Activated T-cell treated with anti-CD3 and anti-CD28 coated beads for 1 hour (primary cell): Measurements from ENCODE around the gene KIAA0753.
A peak's percentile ranks its signal among the peaks of the same experiment; 100 is the strongest.
"Not testable (repeated sequence)": the region's sequence is repeated elsewhere in the genome, so short reads cannot be mapped to it uniquely, and the experiment has no call there.

ENCODE experiments used
- DNase-seq: peaks from one replicate; pipeline ENCODE4 v3.0.0-alpha.2; 2020; ENCODE audit warnings: low read depth

The KIAA0753 gene

DNA sequence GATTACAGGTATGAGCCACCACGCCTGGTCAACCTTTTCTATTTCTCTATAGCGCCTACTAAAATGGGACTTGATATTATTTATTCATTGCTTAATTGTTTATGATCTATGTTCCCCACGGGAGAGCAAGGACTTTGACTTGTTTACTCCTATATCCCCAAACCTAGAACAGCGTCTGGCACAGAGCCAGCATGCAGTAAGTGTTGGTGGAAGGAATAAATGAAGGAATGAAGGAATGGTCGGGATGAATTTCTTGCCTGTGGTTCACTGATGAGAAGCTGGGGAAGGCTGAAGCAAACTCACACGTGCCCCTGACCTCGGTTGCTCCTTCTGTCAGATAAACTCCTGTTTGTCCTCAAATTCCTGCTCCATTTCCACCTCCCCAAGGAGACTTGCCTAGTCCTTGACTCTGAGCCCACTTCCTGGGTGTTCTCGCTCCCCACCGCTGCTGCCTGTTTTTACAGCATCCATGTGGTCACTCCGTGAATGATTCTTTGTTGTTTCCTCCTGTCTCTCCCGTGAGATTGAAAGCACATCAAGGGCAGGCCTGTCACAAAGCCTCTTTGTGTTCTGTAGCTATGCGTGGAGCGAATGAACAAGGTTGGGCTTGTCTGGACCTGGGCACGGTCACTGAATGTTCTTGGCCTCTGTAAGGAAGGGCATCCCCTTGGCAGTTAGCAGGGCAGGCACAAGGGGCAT, 28.4 kb upstream of the KIAA0753 start:
- DNase-seq, result no peak

DNA sequence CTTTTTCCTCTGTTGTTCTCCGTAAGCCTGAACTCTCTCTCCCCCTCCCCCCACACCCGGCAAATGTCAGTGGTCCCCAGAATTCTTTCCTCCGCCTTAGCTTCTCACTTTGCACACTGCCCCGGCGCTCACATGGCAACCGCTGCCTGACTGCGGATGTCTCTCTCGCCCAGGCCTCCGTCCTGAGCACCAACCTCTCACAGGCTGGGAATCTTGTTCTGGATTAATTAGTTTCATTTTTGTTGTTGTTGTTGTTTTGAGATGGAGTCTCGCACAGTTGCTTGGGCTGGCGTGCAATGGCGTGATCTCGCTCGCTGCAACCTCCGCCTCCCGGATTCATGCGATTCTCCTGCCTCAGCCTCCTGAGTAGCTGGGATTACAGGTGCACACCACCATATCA, 27.7 kb upstream of the KIAA0753 start:
- no peak for DNase-seq

- no peak for DNase-seq
Observed at GRCh38 chr17:6667516-6667915, 27.0 kb upstream of the KIAA0753 start.

- DNase-seq, result no peak
Observed at GRCh38 chr17:6666557-6666956, 26.0 kb upstream of the KIAA0753 start.

- DNase-seq, result peak; percentile 22
Observed at GRCh38 chr17:6666077-6666521, 25.6 kb upstream of the KIAA0753 start.

DNA sequence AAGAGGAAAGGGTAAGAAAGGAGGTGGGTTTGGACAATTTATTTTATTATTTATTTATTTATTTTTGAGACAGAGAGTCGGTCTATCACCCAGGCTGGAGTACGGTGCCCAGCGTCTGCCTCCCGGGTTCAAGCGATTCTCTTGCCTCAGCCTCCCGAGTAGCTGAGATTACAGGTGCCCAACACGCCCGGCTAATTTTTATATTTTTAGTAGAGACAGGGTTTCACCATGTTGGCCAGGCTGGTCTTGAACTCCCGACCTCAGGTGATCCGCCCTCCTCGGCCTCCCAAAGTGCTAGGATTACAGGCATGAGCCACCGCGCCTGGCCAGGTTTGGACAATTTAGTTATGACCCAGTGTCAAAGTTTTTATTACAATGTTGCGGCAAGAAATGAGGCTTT, 22.7 kb upstream of the KIAA0753 start:
- not testable (repeated sequence) for DNase-seq

- DNase-seq, result no peak
Observed at GRCh38 chr17:6661464-6661848, 20.9 kb upstream of the KIAA0753 start.

DNA sequence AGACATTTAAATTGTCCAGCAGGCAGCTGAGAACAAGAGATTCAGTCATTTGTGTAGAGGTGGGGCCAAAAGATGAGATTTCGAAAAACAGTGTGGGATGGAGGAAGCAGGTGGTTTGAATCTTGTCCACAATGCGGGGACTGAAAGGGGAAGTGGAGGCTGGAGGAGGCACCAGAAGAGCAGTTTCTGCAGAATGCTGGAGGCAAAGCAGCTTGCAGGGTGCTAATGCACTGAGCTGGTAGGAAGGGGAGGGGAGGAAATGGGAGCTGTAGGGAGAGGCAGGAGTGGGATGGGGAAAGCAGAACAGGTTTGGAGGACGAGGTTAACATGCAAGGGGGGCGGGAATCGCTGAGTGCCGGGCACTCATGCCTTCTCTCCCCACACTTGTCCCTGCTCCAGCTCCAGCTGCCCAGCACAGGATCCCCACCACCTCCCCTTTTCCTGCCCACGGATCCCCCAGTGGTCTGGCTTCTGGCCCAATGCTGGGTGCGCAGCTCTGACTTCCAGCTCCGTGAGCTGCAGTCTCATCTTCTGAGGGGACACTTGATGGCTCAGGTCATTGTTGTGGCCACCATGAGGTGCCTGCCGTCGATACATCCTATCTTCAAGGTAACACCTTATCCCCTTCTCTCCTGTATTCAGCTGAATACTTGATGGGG, 20.4 kb upstream of the KIAA0753 start:
- DNase-seq, result no peak

DNA sequence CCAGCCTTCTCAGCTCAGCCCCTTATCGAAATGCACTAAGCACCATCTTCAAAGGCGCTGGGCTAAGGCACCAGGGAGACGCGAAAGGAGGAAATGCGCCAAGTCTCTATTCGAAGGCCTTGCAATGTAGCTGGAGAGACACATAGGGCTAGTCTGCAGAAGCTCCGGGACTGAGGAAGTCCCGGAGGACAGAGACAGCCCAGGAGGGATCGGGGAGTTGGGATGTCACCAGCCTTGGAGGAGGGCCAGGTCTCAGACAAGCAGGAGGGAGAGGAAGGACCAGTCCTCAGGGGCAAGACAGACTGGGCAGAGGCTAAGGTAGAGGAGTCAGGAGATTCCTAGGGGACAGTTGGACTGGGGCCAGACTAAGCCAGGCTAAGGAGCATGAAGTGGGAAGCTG, 19.6 kb upstream of the KIAA0753 start:
- DNase-seq, result no peak

DNA sequence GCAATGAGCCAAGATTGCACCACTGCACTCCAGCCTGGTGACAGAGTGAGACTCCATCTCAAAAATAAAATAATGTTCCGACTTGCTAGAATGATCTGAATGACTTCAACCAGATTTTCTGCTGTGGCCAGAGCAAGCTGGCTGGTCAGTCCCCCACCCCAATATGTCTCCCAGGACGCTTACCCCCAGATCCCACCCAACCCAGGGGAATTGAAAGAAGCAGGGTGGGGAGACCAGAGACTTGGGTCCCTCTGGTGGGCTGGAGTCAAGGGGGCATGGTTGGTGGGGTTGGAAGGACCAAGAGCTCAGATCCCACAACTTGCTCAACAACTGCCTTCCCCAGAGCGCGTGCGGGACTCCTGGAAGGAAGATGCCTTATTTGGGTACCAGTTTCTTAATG, 17.9 kb upstream of the KIAA0753 start:
- not testable (repeated sequence) for DNase-seq

DNA sequence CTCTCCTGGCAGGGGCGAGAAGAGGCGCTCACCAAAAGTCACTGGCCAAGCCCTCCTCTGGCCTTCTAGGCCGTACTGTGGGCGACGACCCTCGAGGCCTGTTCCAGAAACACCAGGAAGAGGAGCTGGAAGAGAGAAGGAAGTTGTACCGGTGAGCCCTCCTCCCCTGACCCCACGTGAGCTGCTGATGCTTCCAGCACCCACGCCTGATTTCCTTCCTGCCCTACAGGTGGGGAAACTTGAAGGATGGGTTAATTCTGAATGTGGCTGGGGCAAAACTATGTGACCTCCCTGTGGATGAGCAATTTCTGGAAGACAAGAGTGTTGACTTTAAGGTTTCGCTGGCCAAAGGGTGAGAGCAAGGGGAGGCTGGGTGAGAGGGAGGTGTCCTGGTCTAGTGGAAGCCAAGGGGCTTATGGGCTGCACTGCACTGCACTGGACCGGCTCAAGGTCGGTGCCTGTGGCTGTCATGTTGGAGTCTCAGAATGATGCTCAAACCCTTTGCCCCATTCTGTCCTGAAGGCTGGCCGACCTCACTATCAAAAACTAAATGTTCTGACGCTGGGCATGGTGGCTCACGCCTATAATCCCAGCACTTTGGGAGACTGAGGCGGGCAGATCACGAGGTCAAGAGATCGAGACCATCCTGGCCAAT, 17.2 kb upstream of the KIAA0753 start:
- no peak for DNase-seq

DNA sequence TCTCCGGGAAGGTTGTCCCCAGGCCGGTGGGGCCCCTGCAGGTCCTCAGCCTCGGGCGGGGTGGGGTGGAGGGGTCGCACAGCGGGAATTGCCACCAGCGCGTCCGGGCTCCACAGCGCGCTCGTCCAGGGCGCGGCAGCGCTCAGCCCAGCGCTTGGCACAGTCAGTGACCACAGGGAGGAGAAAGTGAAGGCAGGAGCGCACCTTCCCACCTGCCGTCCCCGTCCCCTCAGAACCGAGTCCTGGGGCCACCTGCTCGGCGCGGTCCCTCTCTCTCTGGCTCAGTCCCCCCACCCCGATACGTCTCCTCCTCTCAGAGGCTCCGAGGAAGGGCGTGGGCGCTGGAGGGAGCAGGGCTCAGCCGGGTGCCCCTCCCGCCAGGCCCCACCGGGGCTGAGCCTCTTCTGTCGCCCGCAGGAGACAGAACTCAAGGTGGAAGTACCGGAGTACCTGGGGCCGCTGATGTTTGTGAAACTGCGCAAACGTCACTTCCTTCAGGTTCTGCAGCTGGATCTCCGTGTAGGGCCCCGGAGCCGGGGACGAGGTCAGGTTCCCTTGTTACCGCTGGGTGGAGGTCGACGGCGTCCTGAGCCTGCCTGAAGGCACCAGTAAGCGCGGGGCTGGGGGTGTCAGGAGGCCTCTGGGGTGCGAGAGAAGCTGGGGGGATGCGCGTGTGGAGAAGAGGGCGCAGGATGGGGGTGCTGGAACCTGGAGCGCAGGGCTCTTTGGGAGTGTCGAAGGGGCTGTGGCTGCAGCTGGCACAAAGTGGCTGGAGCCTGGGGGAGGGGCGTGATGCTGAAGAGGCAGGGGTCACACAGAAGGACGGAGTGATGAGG, 16.5 kb upstream of the KIAA0753 start:
- DNase-seq, result peak; percentile 51

GRCh38 chr17:6655732-6656361, 15.3 kb upstream of the KIAA0753 start:
- not testable (repeated sequence) for DNase-seq

DNA sequence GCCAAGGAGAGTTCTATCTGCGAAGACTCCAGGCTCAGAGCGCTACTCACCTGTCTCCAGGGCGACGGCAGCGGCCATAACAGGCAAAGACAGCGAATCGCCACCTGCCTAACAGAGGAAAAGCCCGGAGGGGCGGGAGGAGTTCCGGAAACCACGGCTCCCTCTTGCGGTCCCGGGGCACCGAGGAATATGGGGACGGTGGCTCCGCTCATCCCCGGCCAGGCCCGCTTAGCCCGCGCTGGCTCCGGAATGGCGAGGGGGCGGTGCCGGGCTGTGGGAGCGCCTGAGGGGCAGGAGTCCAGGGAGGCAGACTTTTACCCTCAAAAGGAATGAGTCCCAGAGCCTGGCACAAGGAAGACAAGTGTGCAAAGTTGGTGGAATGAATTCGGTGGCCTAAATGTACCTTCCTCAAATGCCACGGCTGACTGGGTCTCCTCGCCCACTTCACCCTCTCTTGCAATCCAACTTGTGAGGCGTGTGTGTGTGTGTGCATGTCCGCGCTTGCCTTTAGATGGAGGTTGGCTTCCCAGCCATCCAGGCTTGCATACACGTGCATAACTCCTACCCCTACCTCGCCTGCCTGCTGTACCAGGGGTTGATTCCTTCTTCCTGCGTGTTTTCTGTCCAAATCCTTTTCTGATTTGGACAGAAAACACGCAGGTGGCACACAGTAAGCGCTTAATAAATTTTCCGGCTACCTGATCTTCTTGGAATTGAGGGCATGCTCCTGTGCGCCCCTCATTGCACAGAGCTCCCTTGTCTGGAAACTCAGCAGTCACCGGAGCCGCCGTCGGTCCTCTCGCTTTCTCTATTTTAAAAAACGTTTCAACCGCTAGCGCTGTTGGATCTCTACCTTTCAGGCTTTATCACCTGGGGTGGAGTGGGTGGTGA, 14.6 kb upstream of the KIAA0753 start:
- DNase-seq, result no peak

- no peak for DNase-seq
Observed at GRCh38 chr17:6651919-6652452, 11.5 kb upstream of the KIAA0753 start.

DNA sequence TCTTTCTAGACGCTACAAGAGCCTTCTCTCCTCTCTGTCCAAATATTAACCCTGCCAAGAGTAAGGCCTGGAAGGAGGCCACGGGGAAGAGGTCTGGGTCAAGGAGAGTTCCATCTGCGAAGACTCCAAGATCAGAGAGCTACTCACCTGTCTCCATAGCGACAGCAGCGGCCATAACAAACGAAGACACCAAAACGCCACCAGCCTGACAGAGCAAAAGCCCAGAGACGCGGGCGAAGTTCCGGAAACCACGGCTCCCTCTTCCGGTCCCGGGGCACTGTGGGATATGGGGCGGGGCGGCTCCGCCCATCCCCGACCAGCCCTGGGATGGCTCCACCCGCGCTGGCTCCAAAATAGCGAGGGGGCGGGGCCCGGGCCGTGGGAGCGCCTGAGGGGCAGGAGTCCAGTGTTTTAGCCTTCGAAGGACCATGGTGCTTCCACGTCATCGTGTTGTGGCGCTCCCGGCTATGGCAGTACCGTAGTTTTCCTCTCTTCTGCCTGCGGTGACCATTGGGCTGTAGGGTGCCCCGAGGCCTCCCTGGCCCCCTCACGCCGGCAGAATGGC, 10.9 kb upstream of the KIAA0753 start, which contains the start of the genes C17orf100 and MED31:
Gene C17orf100, plus strand, starts transcription at position 409 of the 565 bp plus-strand sequence. Its CDS starts 152 bp downstream, at position 561.
Gene MED31, minus strand, starts transcription at position 252 of the 565 bp plus-strand sequence. Its CDS starts 77 bp downstream, at position 175.
- peak; percentile 90 for DNase-seq

- DNase-seq, result no peak
Observed at GRCh38 chr17:6648181-6648580, 7.7 kb upstream of the KIAA0753 start.

- DNase-seq, result no peak
Observed at GRCh38 chr17:6643451-6644125, 3.1 kb upstream of the KIAA0753 start.

- no peak for DNase-seq
Observed at GRCh38 chr17:6642592-6642991, 2.1 kb upstream of the KIAA0753 start.
